Measurements from ENCODE around the gene HSPA12A.

Gene HSPA12A

DNA sequence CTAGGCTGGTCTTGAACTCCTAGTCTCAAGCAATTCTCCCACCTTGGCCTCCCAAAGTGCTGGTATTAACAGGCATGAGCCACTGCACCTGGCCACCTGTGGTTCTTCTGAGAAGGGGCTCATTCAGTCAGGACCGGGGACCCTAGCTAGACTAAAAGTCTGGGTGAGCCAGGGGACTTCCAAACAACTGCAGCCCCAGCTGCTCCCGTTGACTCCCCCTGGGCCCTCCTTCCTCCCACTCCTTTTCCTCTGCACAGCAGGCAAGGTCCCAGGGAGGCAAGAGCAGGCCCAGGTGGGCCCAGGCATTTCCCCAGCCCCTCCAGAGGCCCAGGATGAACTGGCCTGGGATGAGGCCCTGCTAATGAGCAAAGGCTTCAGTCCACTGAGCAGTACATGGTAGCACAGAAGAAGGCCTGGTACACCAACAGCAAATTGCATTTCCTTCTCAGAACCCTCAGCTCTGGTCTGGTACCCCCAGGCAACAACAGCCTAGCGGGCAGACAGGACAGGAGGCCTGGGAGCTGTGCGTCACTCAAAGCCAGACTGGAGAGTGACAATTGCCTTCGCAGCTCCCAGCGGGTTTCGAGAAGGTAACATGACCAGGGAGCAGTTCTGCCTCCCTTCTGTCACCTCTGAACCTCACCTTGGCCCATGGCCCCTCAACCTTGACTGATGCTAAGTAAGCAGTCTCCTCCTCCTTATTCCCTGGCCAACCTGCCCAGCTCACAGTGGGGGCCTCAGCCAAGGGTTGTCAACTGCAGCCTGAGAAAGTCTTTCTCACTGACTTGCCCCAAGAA, 30.7 kb upstream of the HSPA12A start:
- no peaks in the 10 kb centered on the region for H3K36me3 ChIP-seq (ENCODE audit: control insufficient read depth in 2 of 2, insufficient read depth in 1 of 2, low read length in 2 of 2)
- ChIA-PET CTCF (interaction anchor here (0.6 to 2.9 kb wide), 4 partner anchors 15 to 398 kb away, joined by 3 to 16 read pairs (median 3); no protein-coding TSS in a partner anchor), POLR2A (no interaction called here)
- TF ChIP-seq MYNN (tag by site-specific recombination; IDR thresholded peaks at IDR 0.05; ENCODE audit: borderline replicate concordance), result no peak
- no peak for TF ChIP-seq KLF7 (tag by site-specific recombination; IDR thresholded peaks at IDR 0.05; ENCODE audit: borderline replicate concordance)
- H3K4me1 ChIP-seq (ENCODE audit: control insufficient read depth, insufficient read depth, low read length), result no peaks in the 10 kb centered on the region
- no peak overlapping the region for H3K4me3 ChIP-seq (ENCODE audit: low read depth, low read length)
- no peak overlapping the region for H3K27ac ChIP-seq (ENCODE audit: extremely low read depth, low read depth, low read length)
- H3K9me3 ChIP-seq (ENCODE audit: control insufficient read depth, insufficient read depth, low read depth, low read length), result no peaks in the 10 kb centered on the region

DNA sequence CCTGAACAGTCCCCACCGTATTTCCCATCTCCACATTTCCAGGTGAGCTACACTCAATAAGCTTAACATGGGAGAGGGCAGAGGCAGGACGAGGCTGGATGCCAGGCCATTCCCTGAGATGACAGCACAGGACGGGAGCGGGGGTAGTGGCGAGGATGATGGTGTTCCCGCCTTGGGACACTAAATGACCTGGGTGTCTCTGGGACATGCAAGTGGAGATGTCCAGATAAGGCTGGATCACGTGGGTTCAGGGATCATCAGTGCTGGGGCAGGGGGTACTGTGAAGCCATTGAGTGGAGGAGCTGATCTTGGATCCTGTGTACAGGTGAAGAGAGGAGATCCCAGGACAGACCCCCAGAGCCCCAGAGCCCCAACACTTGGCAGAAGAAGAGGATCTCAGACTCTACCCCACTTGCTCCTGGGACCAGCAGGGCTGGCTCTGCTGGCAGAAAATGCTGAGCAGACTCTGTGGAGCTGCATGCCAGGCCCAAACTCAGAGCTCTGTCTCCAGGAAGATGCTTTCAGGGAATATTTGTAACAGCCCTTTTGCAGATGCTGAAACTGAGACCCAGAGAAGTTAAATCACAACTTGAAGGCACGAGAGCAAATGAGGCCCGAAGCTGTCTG, 29.7 kb upstream of the HSPA12A start:
- POLR2A ChIA-PET, result no interaction called here

DNA sequence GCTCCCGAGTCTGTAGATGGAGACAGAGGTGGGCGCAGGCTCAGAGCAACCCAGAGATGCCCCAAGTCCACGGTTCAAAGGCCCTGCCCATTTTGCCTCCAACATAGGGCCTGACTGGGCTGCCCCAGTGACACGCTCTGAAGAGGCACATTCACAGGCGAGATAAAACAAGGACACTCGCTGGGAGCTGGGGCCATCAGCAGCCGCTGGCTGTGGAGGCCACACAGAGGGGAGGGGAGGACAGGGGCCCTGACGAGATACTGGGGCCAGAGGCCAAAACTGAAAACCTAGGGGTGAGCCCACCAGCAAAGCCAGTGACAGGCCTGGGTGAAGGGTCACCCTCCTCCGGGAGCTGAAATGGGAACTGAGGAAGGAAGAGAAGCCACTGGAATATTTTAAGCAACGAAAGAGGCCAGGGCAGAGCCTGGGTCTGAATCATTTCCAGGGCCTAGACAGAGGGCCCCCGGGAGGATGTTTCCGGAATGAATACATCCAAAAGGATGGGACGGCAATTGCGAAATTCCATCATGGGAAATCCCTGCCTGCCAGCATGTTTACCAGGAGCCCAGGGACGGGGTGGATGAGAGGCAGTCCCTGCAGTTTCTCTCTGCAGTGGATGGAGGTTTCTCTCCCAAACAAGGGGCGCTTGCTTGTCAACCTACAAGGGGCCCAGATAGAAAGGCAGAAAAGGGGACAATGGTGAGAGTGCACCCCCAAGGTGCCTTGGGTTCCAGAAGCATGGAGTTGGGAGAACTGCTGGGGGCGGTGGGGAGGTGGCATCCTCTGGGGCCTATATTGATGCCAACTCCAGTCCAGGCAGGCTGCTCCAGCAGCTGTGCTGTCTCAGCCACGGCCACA, 29.0 kb upstream of the HSPA12A start:
- ChIA-PET POLR2A (no interaction called here), CTCF (interaction anchor here (2.9 kb wide), 1 partner anchor 17 kb away, joined by 16 read pairs; no protein-coding TSS in a partner anchor)
- Histone ChIP-seq H3K9me3 (ENCODE audit: control insufficient read depth, insufficient read depth, low read depth, low read length) (no peaks in the 10 kb centered on the region), H3K27ac (ENCODE audit: extremely low read depth, low read depth, low read length) (no peak overlapping the region), H3K4me3 (ENCODE audit: low read depth, low read length) (no peak overlapping the region), H3K4me1 (ENCODE audit: control insufficient read depth, insufficient read depth, low read length) (no peaks in the 10 kb centered on the region), H3K36me3 (ENCODE audit: control insufficient read depth in 2 of 2, insufficient read depth in 1 of 2, low read length in 2 of 2) (no peaks in the 10 kb centered on the region)
- TF ChIP-seq ZNF560 (tag by site-specific recombination; IDR thresholded peaks at IDR 0.05; ENCODE audit: borderline replicate concordance), result no peak
- no peak for TF ChIP-seq ZEB2 (tag by site-specific recombination; IDR thresholded peaks at IDR 0.05)
- TF ChIP-seq ZNF132 (tag by site-specific recombination; IDR thresholded peaks at IDR 0.05; ENCODE audit: borderline replicate concordance), result no peak
- TF ChIP-seq ZNF169 (tag by site-specific recombination; IDR thresholded peaks at IDR 0.05), result no peak
- TF ChIP-seq ZNF148 (tag by site-specific recombination; IDR thresholded peaks at IDR 0.05; ENCODE audit: borderline replicate concordance), result no peak
- no peak for TF ChIP-seq ZFP41 (tag by site-specific recombination; IDR thresholded peaks at IDR 0.05; ENCODE audit: borderline replicate concordance)
- TF ChIP-seq ZNF654 (tag by site-specific recombination; IDR thresholded peaks at IDR 0.05; ENCODE audit: low read depth), result no peak
- TF ChIP-seq ZBTB48 (tag by site-specific recombination; IDR thresholded peaks at IDR 0.05), result no peak
- no peak for TF ChIP-seq ELK4 (IDR thresholded peaks at IDR 0.05; ENCODE audit: borderline replicate concordance, low read depth, low read length)
- no peak for TF ChIP-seq ZNF423 (tag by site-specific recombination; IDR thresholded peaks at IDR 0.05)
- no peak for TF ChIP-seq ZNF354C (tag by site-specific recombination; IDR thresholded peaks at IDR 0.05; ENCODE audit: borderline replicate concordance, low read depth)

More for the DNA sequence above, 29.7 kb upstream of the HSPA12A start:
- Histone ChIP-seq H3K36me3 (ENCODE audit: control insufficient read depth in 2 of 2, insufficient read depth in 1 of 2, low read length in 2 of 2) (no peaks in the 10 kb centered on the region), H3K4me1 (ENCODE audit: control insufficient read depth, insufficient read depth, low read length) (no peaks in the 10 kb centered on the region), H3K4me3 (ENCODE audit: low read depth, low read length) (no peak overlapping the region), H3K9me3 (ENCODE audit: control insufficient read depth, insufficient read depth, low read depth, low read length) (no peaks in the 10 kb centered on the region), H3K27ac (ENCODE audit: extremely low read depth, low read depth, low read length) (no peak overlapping the region)
- CTCF ChIA-PET, result interaction anchor here (0.7 to 2.9 kb wide), 3 partner anchors 16 to 328 kb away, joined by 3 to 16 read pairs (median 4); no protein-coding TSS in a partner anchor
- no peak for TF ChIP-seq ZNF223 (tag by site-specific recombination; IDR thresholded peaks at IDR 0.05)
- TF ChIP-seq GLIS1 (tag by site-specific recombination; IDR thresholded peaks at IDR 0.05), result no peak
- no peak for TF ChIP-seq KLF1 (tag by site-specific recombination; IDR thresholded peaks at IDR 0.05)
- TF ChIP-seq ZNF843 (tag by site-specific recombination; IDR thresholded peaks at IDR 0.05), result no peak
- no peak for TF ChIP-seq ZNF654 (tag by site-specific recombination; IDR thresholded peaks at IDR 0.05; ENCODE audit: low read depth)
- no peak for TF ChIP-seq ZNF202 (tag by site-specific recombination; IDR thresholded peaks at IDR 0.05; ENCODE audit: borderline replicate concordance)
- TF ChIP-seq REPIN1 (tag by site-specific recombination; IDR thresholded peaks at IDR 0.05; ENCODE audit: low read depth), result no peak
- TF ChIP-seq INSM2 (tag by site-specific recombination; IDR thresholded peaks at IDR 0.05), result no peak
- no peak for TF ChIP-seq ZNF221 (tag by site-specific recombination; IDR thresholded peaks at IDR 0.05; ENCODE audit: borderline replicate concordance)
- TF ChIP-seq ZNF211 (tag by site-specific recombination; IDR thresholded peaks at IDR 0.05; ENCODE audit: low read depth), result no peak
- TF ChIP-seq, protein P1, sequence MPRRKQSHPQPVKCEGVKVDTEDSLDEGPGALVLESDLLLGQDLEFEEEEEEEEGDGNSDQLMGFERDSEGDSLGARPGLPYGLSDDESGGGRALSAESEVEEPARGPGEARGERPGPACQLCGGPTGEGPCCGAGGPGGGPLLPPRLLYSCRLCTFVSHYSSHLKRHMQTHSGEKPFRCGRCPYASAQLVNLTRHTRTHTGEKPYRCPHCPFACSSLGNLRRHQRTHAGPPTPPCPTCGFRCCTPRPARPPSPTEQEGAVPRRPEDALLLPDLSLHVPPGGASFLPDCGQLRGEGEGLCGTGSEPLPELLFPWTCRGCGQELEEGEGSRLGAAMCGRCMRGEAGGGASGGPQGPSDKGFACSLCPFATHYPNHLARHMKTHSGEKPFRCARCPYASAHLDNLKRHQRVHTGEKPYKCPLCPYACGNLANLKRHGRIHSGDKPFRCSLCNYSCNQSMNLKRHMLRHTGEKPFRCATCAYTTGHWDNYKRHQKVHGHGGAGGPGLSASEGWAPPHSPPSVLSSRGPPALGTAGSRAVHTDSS (tag by site-specific recombination; IDR thresholded peaks at IDR 0.05), result no peak
- TF ChIP-seq PRDM1 (tag by site-specific recombination; IDR thresholded peaks at IDR 0.05), result no peak

Measured in HEK293 (cell line).